Measurements from ENCODE around the gene ACSS2.

ACSS2 gene

GRCh38 chr20:34876406-34877282 lies at the start of gene ACSS2:
ACSS2 (plus strand) TSS chr20:34876612; CDS start chr20:34876646, 34 bp downstream.
- DNase-seq, result peak; percentile 98

GRCh38 chr20:34829191-34829590 lies 47.2 kb upstream of the ACSS2 start:
- DNase-seq, result no peak

GRCh38 chr20:34831936-34832335 lies 44.5 kb upstream of the ACSS2 start:
- DNase-seq, result no peak

- DNase-seq, result no peak
Observed at GRCh38 chr20:34834459-34834893, 41.9 kb upstream of the ACSS2 start.

GRCh38 chr20:34842143-34842542 lies 34.3 kb upstream of the ACSS2 start:
- DNase-seq, result no peak

GRCh38 chr20:34843421-34843820 lies 33.0 kb upstream of the ACSS2 start:
- DNase-seq, result no peak

- no peak for DNase-seq
Observed at GRCh38 chr20:34848597-34848996, 27.8 kb upstream of the ACSS2 start.

GRCh38 chr20:34849778-34850177 lies 26.6 kb upstream of the ACSS2 start:
- no peak for DNase-seq

- no peak for DNase-seq
Observed at GRCh38 chr20:34850969-34851368, 25.4 kb upstream of the ACSS2 start.

- DNase-seq, result no peak
Observed at GRCh38 chr20:34852298-34852697, 24.1 kb upstream of the ACSS2 start.

GRCh38 chr20:34859367-34859766 lies 17.0 kb upstream of the ACSS2 start:
- no peak for DNase-seq

- no peak for DNase-seq
Observed at GRCh38 chr20:34859826-34860545, 16.4 kb upstream of the ACSS2 start.

- DNase-seq, result no peak
Observed at GRCh38 chr20:34861386-34862084, 14.9 kb upstream of the ACSS2 start.

- no peak for DNase-seq
Observed at GRCh38 chr20:34862724-34863123, 13.7 kb upstream of the ACSS2 start.

- DNase-seq, result no peak
Observed at GRCh38 chr20:34863421-34863965, 12.9 kb upstream of the ACSS2 start.

GRCh38 chr20:34864216-34864615 lies 12.2 kb upstream of the ACSS2 start:
- no peak for DNase-seq

- no peak for DNase-seq
Observed at GRCh38 chr20:34871320-34871926, 5.0 kb upstream of the ACSS2 start.

GRCh38 chr20:34871966-34872621 lies 4.3 kb upstream of the ACSS2 start:
- no peak for DNase-seq

GRCh38 chr20:34872622-34873224 lies 3.7 kb upstream of the ACSS2 start, which contains the start of gene GGT7:
GGT7 (minus strand) TSS chr20:34872856; CDS start chr20:34872815, 41 bp downstream.
- DNase-seq, result peak; percentile 84

GRCh38 chr20:34873583-34874093 lies 2.8 kb upstream of the ACSS2 start:
- no peak for DNase-seq

- DNase-seq, result peak; percentile 85
Observed at GRCh38 chr20:34874094-34874654, 2.2 kb upstream of the ACSS2 start.

Data from right hindlimb (tissue), 1 donor.